Upper lobe of left lung (tissue), 6 donors: ENCODE measurements around the gene SBF1. TPM values are rescaled to one million over a fixed set of nuclear protein-coding genes. Genes with fewer than 3 reads are reported as not detected.
A peak's percentile ranks its signal among the peaks of the same experiment; 100 is the strongest.

ENCODE experiments used
- ATAC-seq, 2 donors: fragments of 200-7000 bp; cut with Tn5 transposase; one replicate each; pipeline ENCODE4 v1.9.1; 2022; ENCODE audit warnings: mild to moderate bottlenecking in 2 of 2, moderate library complexity in 2 of 2; ENCODE audit not compliant: low FRiP score in 2 of 2
- DNase-seq, 2 donors: peaks; one replicate each; pipeline ENCODE4 v3.0.0-alpha.2; 2019 to 2020
- H3K27ac ChIP-seq, 4 donors: fragments of 200-600 bp; sonication (generic); one replicate each; pipeline ENCODE4 v1.5.1; 2016 to 2019
- H3K27me3 ChIP-seq, 4 donors: fragments of 200-600 bp; sonication (generic); one replicate each; pipeline ENCODE4 v1.5.1; 2017 to 2019
- H3K36me3 ChIP-seq, 4 donors: fragments of 200-600 bp; sonication (generic); one replicate each; pipeline ENCODE4 v1.5.1; 2016 to 2019
- H3K4me1 ChIP-seq, 4 donors: fragments of 200-600 bp; sonication (generic); one replicate each; pipeline ENCODE4 v1.5.1; 2018 to 2019
- H3K4me3 ChIP-seq, 4 donors: fragments of 200-600 bp; sonication (generic); one replicate each; pipeline ENCODE4 v1.5.1; 2017 to 2019; ENCODE audit warnings: mild to moderate bottlenecking in 2 of 4, moderate library complexity in 1 of 4
- H3K9me3 ChIP-seq, 4 donors: fragments of 200-600 bp; sonication (generic); one replicate each; pipeline ENCODE4 v1.5.1; 2018 to 2019
- CTCF ChIP-seq, 6 experiments: fragments of 450-650 bp in 4 of 6; fragments of 200-600 bp in 2 of 6; sonication (generic) in 2 of 6; IDR thresholded peaks; one replicate each; pipeline ENCODE4 v1.5.1; 2016 to 2019; ENCODE audit warnings: antibody characterized with exemption in 6 of 6
- EP300 ChIP-seq, 4 donors: sonication (generic); formaldehyde crosslinking; IDR thresholded peaks; one replicate each; pipeline ENCODE4 v1.5.1; 2017; ENCODE audit warnings: antibody characterized with exemption in 4 of 4, control low read depth in 2 of 4
- POLR2A ChIP-seq, 4 donors: fragments of 450-650 bp; IDR thresholded peaks; one replicate each; pipeline ENCODE4 v1.5.1; 2016 to 2017; ENCODE audit warnings: antibody characterized with exemption in 4 of 4, mild to moderate bottlenecking in 2 of 4
- POLR2AphosphoS5 ChIP-seq, 2 donors: sonication (generic); formaldehyde crosslinking; IDR thresholded peaks; one replicate each; pipeline ENCODE4 v1.5.1; 2017; ENCODE audit warnings: antibody characterized with exemption in 2 of 2
- WGBS, 2 donors: methylation state at CpG; one replicate each; pipeline ENCODE4 v1.1.5; 2017 to 2018; 5-methylcytosine and 5-hydroxymethylcytosine counted together
- total RNA-seq, 6 donors: library from RNA; depleted of rRNA in 4 of 6; stranded (reverse); fragments of >200 nt in 4 of 6; gene quantifications; one replicate each; pipeline versions ENCODE4 v1.1.0 to v1.2.1, GENCODE V29; 2016 to 2021
- donor health status: DM: no; HTN: no; CAD: no; lungs with moderate emphysema.
- donor health status: DM: no; HTN: yes; CAD: no; lungs with severe emphysema.

Gene SBF1
- total RNA-seq, 6 donors from 2014 or later = 44.6 to 117 (median 75.7) TPM

GRCh38 chr22:50438305-50439275, 36.2 kb downstream of the SBF1 start:
- peaks cover 0 to 6% (median 3%) of the 10 kb centered on the region in 4 donors for H3K4me1 ChIP-seq
- H3K4me3 ChIP-seq = no peak overlapping the region
- TF ChIP-seq POLR2AphosphoS5 (IDR thresholded peaks at IDR 0.05) = no peak
- no peak for TF ChIP-seq POLR2A (IDR thresholded peaks at IDR 0.05)
- TF ChIP-seq CTCF (IDR thresholded peaks at IDR 0.05) = no peak
- TF ChIP-seq EP300 (IDR thresholded peaks at IDR 0.05) = no peak
- WGBS, 2 donors = 91 to 93% methylated on average over 11 to 33 of the region's 34 CpGs
- H3K27ac ChIP-seq = no peak overlapping the region
- DNase-seq (peak in 1 of 2 donors; percentile 65), ATAC-seq (no peak)
- H3K27me3 ChIP-seq = no peaks in the 10 kb centered on the region
- no peaks in the 10 kb centered on the region for H3K9me3 ChIP-seq
- H3K36me3 ChIP-seq = peaks cover 26 to 85% (median 79%) of the 10 kb centered on the region in 4 donors

GRCh38 chr22:50437511-50438304, 37.1 kb downstream of the SBF1 start:
- no peak for TF ChIP-seq EP300 (IDR thresholded peaks at IDR 0.05)
- no peak for TF ChIP-seq POLR2AphosphoS5 (IDR thresholded peaks at IDR 0.05)
- TF ChIP-seq POLR2A (IDR thresholded peaks at IDR 0.05) = no peak
- no peak for TF ChIP-seq CTCF (IDR thresholded peaks at IDR 0.05)
- H3K4me1 ChIP-seq = no peaks in the 10 kb centered on the region
- H3K4me3 ChIP-seq = no peak overlapping the region
- H3K9me3 ChIP-seq = no peaks in the 10 kb centered on the region
- DNase-seq = peak in 1 of 2 donors; percentile 63
- ATAC-seq = no peak
- 82 to 92% methylated on average over 13 to 34 of the region's 36 CpGs for whole genome bisulfite sequencing, 2 donors
- peaks cover 26 to 82% (median 77%) of the 10 kb centered on the region in 4 donors for H3K36me3 ChIP-seq
- no peaks in the 10 kb centered on the region for H3K27me3 ChIP-seq
- no peak overlapping the region for H3K27ac ChIP-seq

- Histone ChIP-seq H3K9me3 (no peaks in the 10 kb centered on the region), H3K27me3 (no peaks in the 10 kb centered on the region), H3K27ac (no peak overlapping the region), H3K4me1 (no peaks in the 10 kb centered on the region), H3K4me3 (no peak overlapping the region), H3K36me3 (peaks cover 32 to 85% (median 82%) of the 10 kb centered on the region in 4 donors)
- ATAC-seq = peak; percentile 11 to 28
- TF ChIP-seq EP300 (IDR thresholded peaks at IDR 0.05) = no peak
- no peak for TF ChIP-seq POLR2A (IDR thresholded peaks at IDR 0.05)
- TF ChIP-seq POLR2AphosphoS5 (IDR thresholded peaks at IDR 0.05) = no peak
- no peak for TF ChIP-seq CTCF (IDR thresholded peaks at IDR 0.05)
- peak in 1 of 2 donors; percentile 80 for DNase-seq
- 89 to 92% methylated on average over 21 to 22 of the region's 25 CpGs for WGBS, 2 donors
Observed at GRCh38 chr22:50436841-50437341, 37.9 kb downstream of the SBF1 start.

- H3K27me3 ChIP-seq = no peaks in the 10 kb centered on the region
- H3K9me3 ChIP-seq = no peaks in the 10 kb centered on the region
- no peak overlapping the region for H3K27ac ChIP-seq
- H3K36me3 ChIP-seq = peaks cover 38 to 85% (median 82%) of the 10 kb centered on the region in 4 donors
- no peak overlapping the region for H3K4me3 ChIP-seq
- no peaks in the 10 kb centered on the region for H3K4me1 ChIP-seq
- peak in 1 of 2 donors; percentile 1 for ATAC-seq
- DNase-seq = peak in 1 of 2 donors; percentile 77
- no peak for TF ChIP-seq EP300 (IDR thresholded peaks at IDR 0.05)
- no peak for TF ChIP-seq POLR2AphosphoS5 (IDR thresholded peaks at IDR 0.05)
- no peak for TF ChIP-seq POLR2A (IDR thresholded peaks at IDR 0.05)
- no peak for TF ChIP-seq CTCF (IDR thresholded peaks at IDR 0.05)
- WGBS, 2 donors = 89 to 93% methylated on average over 11 to 34 of the region's 37 CpGs
Observed at GRCh38 chr22:50436015-50436830, 38.6 kb downstream of the SBF1 start.
